Stimulated activated CD8-positive, alpha-beta memory T cell treated with anti-CD3 and anti-CD28 coated beads, Interleukin-12 subunit alpha, Interleukin-12 subunit beta, amount 100 ng/mL, for 1 hour (primary cell): ENCODE measurements around the gene FAM120B.
"Not testable (repeated sequence)": the region's sequence is repeated elsewhere in the genome, so short reads cannot be mapped to it uniquely, and the experiment has no call there.

Experiments used
- DNase-seq: peaks from one replicate; pipeline ENCODE4 v3.0.0-alpha.2; 2020; ENCODE audit warnings: low read depth

Gene FAM120B

DNA sequence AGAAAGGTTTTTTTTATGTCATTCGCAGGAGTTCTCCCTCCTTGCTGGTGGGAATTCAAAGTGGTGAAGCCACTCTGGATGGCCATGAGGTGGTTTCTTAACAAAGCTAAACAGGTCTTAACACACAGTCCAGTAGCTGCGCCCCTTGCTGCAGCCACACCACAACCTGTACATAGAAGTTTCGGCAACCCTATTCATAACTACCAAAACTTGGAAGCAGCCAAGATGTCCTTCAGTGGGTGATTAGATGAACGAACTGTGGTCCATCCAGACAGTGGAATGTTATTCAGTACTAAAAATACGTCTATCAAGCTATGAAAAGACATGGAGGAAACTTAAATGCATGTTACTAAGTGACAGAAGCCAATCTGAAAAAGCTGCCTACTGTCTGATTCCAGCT is 78.9 kb downstream of the FAM120B start:
- no peak for DNase-seq

- DNase-seq = no peak
Measured at GRCh38 chr6:170388113-170388512, 81.6 kb downstream of the FAM120B start.

GRCh38 chr6:170393033-170393432 is 86.5 kb downstream of the FAM120B start:
- DNase-seq = no peak

DNA sequence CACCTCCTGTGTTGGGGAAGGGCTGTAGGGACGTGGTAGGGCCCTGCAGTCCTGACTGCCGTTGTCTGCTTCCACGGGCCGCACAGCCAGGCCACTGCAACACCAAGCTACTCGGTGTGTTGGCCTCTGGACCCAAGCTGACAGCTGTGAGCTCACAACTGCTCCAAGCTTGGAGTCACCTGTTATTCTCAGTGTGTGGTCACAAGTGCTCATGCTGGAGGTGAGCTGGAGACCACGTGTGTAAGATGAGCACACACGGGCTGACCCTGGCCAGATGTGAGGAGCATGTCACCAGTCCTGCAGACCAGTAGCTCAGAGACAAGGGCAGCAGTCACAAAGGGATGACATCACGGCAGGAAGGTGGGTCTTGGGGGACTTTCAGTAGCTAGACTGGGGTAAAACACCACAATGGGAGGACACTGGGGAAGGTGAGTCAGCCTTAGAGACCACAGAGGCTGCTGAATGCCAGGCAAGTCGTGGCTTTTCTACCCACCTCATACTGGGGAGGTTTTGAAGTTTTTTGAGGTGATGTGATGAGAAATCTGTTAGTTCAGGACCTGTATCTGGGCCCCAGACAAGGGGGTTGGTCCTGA is 87.3 kb downstream of the FAM120B start:
- no peak for DNase-seq

DNA sequence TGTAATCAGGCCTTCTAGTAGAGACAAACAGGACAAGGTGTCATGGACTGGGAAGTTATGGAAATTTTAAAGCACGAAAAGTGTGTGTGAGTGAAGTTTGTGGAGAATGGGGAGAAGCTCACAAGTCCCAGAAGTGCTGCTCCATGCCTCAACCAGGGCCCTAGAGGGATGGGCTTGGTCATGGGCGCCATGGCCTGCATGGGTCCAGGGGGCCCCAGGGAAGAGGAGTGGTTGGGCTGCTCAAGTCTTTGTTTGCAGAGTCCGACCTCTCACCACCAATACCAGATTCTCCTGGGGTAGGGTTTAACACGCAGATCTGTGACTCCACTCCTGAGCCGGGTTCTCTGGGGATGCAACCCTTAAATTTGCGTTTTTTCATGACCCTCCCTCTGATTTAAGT is 88.4 kb downstream of the FAM120B start:
- DNase-seq = no peak

GRCh38 chr6:170398743-170399369 is 92.3 kb downstream of the FAM120B start:
- DNase-seq = not testable (repeated sequence)

GRCh38 chr6:170399955-170400558 is 93.5 kb downstream of the FAM120B start:
- DNase-seq = not testable (repeated sequence)

GRCh38 chr6:170402318-170403040 is 95.9 kb downstream of the FAM120B start:
- no peak for DNase-seq

- no peak for DNase-seq
Measured at GRCh38 chr6:170403451-170403850, 96.9 kb downstream of the FAM120B start.

DNA sequence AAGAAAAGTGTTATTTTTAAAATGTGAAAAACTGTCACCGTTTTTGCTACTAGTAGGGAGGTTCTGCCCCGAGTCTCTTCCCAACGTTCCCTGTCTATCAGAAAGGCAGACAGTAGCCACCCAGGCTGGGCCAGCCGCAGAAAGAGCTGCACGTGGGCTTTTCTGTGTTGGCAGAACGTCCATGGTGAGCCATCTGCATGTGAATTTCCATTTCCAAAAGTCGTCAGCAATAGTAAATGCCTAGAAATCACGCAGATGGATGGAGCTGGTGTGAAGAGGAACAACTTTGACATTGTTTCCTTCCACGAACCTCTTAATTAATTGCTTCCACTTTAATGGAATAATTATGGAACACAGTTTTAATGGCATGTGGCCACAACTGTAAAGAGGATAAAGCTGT is 97.5 kb downstream of the FAM120B start:
- no peak for DNase-seq

DNA sequence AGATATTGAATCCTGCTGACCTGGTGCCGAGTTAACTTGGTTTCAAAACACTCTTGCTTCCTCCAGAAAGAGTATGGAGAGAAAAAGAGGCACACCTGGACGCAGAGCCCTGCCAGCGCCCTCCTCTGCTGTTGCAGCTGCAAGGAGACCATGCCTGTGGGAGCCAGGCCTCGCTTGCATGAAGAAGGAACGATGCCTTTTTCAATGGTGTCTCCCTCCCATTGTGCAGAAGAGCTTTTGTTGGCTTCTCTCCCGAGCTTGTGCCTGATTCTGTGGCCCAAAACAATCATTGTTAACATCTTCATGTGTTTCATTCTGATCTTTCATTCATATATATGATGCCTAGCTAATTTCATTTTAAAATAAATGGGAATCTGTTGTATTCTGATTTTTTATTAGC is 98.1 kb downstream of the FAM120B start:
- no peak for DNase-seq

GRCh38 chr6:170405311-170405975 is 98.9 kb downstream of the FAM120B start:
- no peak for DNase-seq

- DNase-seq = no peak
Measured at GRCh38 chr6:170407200-170407599, 100.6 kb downstream of the FAM120B start.

GRCh38 chr6:170407932-170408331 is 101.4 kb downstream of the FAM120B start:
- no peak for DNase-seq

GRCh38 chr6:170409746-170410145 is 103.2 kb downstream of the FAM120B start:
- not testable (repeated sequence) for DNase-seq

DNA sequence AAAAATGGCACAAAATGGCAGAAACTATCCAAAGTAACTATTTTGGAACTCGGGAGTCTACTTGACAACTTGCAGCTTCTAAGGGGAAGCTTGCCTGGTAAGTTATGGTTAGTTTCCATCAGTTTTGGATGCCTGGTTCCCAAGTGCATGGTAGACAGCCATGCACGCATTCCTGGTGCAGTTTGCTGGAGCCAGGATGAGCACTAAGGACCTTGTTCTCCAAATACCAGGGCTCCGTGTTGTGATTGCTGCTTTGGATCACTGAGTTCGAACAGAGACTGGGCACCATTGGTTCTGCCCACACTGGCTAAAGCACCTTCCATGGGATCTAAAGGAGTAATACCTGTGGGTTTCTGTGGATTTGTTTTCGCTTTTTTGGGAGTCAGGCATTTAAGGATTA is 103.7 kb downstream of the FAM120B start:
- DNase-seq = no peak

DNA sequence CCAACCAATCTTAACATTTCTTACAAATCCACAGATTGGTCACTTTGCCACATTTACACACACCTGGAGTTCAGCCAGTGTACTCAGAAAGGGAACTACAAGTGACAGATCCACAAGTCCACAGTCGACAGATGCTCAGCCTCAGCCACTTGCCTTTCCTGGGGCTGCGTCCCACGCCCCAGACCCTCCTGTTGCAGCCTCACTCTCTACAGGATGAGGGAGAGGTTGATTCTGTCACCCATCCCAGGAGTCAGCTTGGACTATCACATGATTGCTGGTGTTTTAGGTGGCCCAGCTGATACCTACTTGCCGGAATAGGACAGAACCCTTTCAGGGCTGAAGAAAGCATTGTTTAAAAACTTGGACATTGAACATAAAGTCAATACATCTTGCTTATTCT is 108.8 kb downstream of the FAM120B start:
- DNase-seq = no peak

GRCh38 chr6:170416303-170416702 is 109.7 kb downstream of the FAM120B start:
- DNase-seq = no peak

DNA sequence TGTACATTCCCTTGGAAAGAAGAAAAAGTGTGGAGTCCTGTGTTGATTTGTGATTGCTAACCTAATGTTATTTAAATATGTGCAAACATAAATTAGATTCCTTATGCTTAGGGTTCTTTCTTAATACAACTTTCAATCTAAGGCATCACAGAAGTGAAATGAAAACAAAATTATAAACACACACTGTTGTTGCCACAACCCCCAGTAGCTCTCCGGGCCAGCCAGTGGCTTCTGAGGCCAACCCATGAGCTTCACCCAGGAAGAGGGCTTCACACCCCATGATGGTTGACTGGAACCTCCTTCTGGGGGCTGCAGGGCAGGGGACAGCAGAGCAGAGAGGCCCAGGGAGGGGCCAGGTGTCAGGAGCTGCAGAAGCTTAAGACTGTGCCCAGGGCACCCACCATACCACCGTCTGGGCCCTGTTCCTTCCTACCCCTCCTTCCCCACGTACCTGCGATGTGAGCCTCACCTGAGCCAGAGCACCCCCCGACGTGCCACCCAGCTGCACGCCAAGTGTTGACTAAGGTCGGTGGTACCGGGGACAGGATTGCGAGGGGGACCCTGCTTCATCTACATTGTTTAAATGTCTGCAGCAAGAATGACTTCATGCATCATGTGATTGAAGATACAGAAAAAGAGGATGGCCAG is 110.5 kb downstream of the FAM120B start:
- no peak for DNase-seq

GRCh38 chr6:170417881-170418280 is 111.3 kb downstream of the FAM120B start:
- DNase-seq = no peak

GRCh38 chr6:170420283-170420682 is 113.7 kb downstream of the FAM120B start:
- DNase-seq = no peak
